ENCODE data around the gene ZBTB3.
"Not testable (repeated sequence)": the region's sequence is repeated elsewhere in the genome, so short reads cannot be mapped to it uniquely, and the experiment has no call there.

Gene ZBTB3

DNA sequence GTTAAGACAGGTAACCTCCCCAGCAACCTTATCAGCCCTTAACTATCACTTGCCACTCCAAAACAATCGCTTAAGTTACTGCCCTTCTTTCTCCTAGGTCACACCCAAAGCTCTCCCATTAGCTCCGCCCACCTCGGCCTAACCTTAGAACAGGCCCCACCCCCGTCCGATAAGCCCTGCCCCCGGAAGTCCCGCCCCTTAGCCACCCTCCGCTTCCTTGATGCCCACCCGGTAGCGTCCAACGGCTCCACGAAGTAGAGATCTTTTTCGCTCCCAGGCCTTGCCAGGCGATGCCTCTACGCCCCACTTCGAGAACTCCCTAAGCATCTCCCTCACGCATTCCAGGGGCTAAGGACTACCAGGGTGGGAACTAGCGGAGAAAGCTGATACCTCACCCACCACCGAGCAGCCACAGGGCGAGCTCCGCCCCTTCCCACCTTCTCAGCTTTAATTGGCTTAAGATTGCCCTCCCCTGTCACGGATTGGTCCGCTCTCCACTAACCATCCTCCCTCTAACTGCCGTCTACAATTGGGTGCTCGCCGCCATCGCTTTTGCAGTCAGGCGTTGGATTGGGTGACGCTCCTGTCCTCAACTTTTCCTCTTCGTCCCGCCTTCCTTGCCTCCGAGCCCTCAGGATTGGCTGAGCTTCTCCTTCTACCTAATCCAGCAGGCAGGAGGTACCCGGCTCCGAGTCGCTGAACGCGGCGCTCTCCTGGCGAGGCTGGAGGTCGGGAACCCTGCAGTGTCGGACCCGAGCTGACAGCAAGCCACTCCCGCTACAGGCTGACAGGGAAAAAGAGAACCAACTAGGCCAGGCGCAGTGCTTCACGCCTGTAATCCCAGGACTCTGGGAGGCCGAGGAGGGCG, at the start of gene ZBTB3:
Gene ZBTB3, minus strand, starts transcription at position 425 of the 868 bp plus-strand sequence. CDS start 496 bp downstream, outside the sequence.
- peak; percentile 100 for DNase-seq

- no peak for DNase-seq
Measured at GRCh38 chr11:62801071-62801470, 47.1 kb upstream of the ZBTB3 start.

DNA sequence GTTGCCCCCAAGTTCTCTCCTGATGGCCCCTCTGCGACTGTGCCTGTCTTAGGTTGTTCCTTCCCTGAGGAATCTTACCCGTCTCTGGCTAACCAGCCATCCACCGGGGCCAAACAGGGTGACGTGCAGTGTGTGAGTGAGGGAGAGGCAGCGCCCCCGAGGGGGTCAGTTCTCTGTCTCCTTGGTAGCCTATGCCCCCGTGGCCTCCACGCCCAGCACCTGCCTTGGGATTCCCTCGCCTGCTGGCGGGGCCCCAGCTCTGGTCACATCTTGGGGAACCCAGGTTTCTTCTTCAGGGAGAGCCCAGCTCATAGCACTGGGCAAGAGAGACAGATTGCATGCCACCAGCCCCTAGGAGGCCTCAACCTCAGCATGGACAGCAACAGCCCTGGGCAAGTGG, 45.5 kb upstream of the ZBTB3 start:
- DNase-seq = no peak

DNA sequence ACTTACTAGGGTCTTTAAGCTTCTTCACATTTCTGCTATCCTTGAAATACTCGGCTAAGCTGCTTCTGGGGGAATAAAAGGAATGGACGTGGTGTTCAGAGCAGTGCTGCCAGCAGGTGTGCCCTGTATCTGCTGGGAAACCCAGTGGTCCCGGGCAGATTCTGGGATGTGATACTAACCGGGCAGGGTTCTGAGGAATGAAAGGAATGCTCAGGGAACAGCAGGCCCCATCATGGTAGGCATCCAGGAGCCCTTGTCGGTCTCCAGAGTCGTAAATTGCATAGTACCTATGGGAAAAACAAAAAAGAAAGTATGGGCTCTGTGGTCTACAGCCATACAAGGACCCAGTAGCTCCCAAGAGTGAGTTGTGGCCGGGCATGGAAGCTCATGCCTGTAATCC, 42.3 kb upstream of the ZBTB3 start:
- no peak for DNase-seq

- no peak for DNase-seq
Measured at GRCh38 chr11:62794201-62794775, 40.3 kb upstream of the ZBTB3 start.

- DNase-seq = no peak
Measured at GRCh38 chr11:62792202-62792575, 38.2 kb upstream of the ZBTB3 start.

DNA sequence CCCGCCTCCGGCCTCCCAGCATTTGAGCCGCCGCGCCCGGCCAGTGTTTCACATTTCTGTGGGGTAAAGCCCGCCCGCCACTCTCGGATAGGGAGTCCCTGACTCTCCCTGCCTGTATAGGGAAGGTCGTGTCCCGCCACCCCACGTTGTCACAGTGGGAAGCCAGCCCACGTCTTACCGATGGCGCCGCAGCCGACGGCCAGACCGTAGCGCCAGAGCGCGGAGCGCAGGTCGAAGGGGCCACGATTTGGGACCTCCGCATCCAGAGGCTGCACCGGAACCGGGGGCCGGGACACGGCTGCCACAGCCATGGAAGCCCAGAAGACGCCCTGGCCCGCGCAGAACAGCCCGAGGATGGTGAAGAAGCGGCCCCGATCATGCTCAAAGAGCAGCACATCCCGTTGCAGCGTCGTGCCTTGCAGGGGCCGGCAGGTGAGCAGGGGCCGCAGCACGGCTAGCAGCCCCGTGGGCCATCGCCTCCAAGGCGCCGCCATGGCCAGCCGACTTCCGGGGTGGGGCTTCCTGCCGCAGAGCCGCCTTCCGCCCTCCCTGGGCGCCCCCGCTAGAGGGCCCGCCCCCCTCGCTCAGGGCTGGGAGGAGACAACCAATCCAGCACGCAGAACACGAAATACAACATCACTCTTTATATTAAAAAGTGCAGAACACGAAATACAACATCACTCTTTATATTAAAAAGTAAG, 37.7 kb upstream of the ZBTB3 start, which contains the start of gene TMEM223:
Gene TMEM223, minus strand, starts transcription at position 506 of the 701 bp plus-strand sequence. Its CDS starts 12 bp downstream, at position 494.
- peak; percentile 76 for DNase-seq

DNA sequence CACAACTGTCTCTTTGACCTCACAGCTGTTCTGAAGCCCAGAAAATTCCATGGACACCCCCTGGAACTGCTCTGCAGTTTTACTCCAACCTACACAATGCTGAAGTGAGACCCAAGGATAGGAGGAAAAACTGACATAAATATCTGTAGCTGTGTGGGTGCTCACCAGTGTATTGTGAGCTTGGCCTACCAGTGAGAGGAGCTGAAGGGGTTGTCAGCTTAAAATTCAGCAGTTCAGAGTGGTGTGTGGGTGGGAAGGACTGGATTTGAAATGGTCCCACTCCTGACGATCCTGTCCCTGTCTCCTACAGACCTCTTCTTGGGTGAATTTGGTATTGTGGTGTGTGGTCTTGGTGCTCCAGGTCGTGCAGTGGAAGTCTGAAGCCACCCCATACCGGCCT, 35.6 kb upstream of the ZBTB3 start:
- no peak for DNase-seq

GRCh38 chr11:62788991-62789390, 35.0 kb upstream of the ZBTB3 start:
- DNase-seq = no peak

DNA sequence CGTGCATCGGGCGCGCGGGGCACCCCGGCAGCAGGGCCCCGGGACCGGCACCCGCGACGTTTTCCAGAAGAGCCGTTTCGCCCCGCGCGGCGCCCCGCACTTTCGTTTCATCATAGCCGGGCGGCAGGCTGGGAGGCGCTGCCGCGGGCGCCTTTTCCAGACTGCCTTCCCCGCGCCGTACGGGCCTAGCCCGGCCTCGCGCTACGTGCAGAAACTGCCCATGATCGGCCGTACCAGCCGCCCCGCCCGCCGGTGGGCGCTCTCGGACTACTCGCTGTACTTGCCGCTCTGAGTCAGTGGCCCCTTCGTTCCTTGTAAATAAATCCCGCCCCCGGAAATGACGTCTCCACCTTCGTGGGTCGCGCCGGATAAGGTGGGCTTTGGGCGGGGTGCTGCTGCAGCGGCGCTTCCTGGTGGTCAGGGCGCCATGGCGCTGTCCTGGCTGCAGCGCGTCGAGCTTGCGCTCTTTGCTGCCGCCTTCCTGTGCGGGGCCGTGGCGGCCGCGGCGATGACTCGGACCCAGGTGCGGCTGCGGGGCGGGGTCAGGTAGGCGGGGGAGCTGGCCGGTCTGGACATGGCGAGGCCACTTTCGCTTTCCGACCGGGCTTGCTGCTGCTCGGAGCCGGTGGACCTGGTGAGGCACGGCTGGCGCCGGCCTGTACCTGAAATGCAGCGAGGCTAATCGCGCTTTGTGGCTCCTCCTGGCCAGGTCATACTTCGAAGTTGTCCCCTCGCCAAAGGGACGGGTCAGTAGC, 33.2 kb upstream of the ZBTB3 start, which contains the start of gene TMEM179B:
Gene TMEM179B, plus strand, starts transcription at position 398 of the 755 bp plus-strand sequence. Its CDS starts 30 bp downstream, at position 428.
- DNase-seq = peak; percentile 97

DNA sequence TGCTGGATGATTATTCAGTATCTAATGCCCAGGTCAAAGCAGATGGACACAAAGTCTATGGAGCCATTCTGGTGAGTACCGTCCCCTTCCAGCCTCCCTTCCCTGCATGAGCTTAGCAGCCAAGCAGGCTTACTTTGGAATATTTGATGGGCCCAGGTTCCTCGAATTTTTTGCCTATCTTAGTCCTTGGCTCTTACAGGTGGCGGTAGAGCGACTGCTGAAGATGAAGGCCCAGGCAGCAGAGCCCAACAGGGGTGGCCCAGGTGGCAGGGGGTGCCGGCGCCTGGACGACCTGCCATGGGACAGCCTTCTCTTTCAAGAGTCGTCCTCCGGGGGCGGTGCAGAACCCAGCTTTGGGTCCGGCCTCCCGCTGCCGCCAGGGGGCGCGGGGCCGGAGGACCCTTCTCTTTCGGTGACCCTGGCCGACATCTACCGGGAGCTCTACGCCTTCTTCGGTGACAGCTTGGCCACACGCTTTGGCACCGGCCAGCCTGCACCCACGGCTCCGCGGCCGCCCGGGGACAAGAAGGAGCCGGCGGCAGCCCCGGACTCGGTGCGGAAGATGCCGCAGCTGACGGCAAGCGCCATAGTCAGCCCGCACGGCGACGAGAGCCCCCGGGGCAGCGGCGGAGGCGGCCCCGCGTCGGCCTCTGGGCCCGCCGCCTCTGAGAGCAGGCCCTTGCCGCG, 32.5 kb upstream of the ZBTB3 start:
- DNase-seq = peak; percentile 80

GRCh38 chr11:62782753-62783152, 28.8 kb upstream of the ZBTB3 start:
- no peak for DNase-seq

DNA sequence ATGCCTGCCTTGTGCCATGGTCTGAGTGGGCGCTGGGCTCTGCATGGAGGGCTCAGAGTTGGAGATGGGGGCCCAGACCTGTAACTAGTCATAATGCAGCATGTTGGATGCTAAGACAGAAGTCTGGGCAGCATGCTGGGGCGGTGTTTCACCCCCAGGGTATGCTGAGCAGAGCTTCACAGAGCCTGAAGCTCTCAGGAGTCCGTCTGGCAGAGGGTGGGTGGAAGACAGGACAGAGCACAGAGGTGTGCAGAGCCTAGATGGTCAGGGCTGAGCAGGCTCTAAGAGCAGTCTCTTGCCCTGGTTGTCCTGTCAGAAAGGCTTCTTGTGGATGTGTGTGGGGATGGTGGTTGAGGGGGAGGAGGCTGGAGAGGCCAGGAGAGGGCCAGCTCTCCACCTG, 24.5 kb upstream of the ZBTB3 start:
- no peak for DNase-seq

DNA sequence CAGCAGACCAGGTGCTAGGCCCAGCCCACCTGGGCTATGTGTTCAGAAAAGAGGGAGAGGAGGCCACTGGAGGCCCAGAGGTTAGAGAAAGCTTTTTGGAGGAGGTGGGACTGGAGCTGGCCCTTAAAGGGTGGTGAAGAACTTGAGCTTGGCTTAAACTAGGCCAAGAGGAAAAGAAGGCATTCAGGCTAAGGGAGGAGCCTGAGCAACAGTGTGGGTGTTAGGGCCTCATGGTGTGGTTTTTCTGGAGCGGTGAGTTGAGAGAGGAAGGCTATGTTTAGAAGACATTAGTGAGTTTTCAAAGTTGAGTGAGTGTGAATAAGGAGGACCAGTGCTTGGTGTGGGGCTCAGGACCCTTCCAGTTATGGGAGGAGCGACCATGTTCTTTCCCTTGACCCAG, 23.4 kb upstream of the ZBTB3 start:
- no peak for DNase-seq

DNA sequence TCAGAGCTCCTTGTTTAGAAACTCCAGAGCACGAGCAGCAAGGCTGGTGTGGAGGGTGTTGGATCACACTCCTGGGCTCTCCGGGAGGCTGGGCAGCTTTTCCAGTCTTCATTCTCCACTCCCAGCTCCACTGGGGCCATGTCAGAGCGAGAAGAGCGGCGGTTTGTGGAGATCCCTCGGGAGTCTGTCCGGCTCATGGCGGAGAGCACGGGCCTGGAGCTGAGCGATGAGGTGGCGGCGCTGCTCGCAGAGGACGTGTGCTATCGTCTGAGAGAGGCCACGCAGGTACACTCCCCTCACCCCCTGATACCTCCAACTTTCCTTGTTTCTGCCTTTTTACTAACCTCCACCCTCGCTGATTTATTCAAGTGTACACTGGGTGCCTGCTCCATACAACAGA, 21.7 kb upstream of the ZBTB3 start:
- DNase-seq = no peak

DNA sequence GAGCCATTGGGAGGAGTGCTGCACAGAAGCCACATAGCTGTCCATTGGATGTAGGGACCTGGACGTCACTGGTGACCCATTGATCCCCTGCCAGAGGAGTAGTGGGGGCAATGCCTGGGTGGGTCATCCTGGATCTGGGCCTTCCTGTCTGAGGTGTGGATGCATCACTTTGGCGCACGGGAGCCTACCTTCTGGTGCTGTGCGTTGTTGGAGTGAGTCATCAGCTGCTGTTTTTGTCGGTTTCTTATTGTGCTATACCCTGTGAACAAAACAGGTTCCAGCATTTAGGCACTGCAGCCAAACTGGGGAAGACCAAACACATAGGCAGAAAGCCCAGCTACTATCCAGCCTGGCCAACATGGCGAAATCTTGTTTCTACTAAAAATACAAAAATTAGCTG, 20.4 kb upstream of the ZBTB3 start:
- no peak for DNase-seq

DNA sequence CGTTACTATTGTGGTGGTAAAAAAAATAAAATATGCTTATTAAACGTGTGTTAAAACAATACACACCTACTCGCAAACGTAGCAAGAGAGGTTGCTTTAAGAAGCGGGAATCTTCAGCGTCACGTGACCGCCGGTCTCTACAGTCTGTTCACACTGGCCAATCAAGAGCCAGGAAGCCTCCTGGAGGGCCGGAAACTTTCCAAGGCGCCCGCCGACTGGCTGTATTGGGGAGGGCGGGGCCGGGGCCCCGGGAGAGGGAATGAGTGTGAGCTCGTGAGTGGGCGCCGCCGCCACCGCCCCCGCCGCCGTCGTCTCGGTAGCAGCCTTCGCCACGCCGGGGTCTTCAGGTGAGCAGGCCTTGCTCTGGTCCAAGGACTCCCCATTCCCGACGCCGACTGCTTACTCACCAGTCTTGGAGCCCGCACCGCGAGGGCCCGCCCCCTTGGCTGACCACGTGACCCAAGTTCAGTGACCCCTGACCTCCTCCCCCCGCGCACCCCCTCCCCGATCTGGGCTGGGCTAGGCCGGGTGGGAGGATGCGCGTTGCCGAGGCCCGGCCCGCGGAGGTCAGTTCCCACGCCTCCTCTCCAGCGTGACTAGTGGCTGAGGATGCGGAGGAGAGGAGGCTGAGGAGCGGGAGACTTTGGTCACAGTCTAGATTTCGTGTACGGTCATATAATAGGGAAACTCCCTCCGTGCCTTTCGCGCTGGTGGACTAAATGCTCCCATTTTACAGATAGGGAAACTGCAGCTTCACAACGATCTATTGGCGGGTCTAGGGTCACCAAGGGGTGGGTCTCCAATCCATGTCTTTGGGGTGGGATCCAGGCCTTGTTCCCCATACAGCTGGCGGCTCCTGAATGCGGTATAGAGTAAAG, 17.4 kb upstream of the ZBTB3 start, which contains the start of gene TAF6L:
Gene TAF6L, plus strand, starts transcription at position 253 of the 878 bp plus-strand sequence. CDS start 4,388 bp downstream, outside the sequence.
- DNase-seq = peak; percentile 97

GRCh38 chr11:62770778-62771143, 16.8 kb upstream of the ZBTB3 start:
- DNase-seq = no peak

DNA sequence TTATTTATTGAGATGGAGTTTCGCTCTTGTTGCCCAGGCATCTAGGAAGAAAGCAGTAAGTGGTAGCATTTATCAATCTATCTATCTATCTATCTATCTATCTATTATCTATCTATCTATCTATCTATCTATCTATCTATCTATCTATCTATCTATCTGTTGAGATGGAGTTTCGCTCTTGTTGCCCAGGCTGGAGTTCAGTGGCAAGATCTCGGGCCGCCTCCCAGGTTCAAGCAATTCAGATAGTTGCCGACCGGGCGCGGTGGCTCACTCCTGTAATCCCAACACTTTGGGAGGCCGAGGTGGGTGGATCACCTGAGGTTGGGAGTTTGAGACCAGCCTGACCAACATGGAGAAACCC, 6.9 kb upstream of the ZBTB3 start:
- not testable (repeated sequence) for DNase-seq

GRCh38 chr11:62757846-62758788, 4.2 kb upstream of the ZBTB3 start:
- DNase-seq = no peak

Data from NCI-H1105 treated with DMSO at 0.1 percent for 48 hours (cell line).